NCI-H1417 treated with DMSO at 0.1 percent for 48 hours (cell line): ENCODE results near the gene TDRD15.
"Not testable (repeated sequence)": the region's sequence is repeated elsewhere in the genome, so short reads cannot be mapped to it uniquely, and the experiment has no call there.

Experiments used
- DNase-seq: peaks from one replicate; lab custom pipeline; 2025; lab: John Stamatoyannopoulos, UW

The TDRD15 gene

GRCh38 chr2:21146638-21147037 lies 22.9 kb downstream of the TDRD15 start:
- no peak for DNase-seq

GRCh38 chr2:21148718-21149117 lies 24.9 kb downstream of the TDRD15 start:
- DNase-seq, result no peak

- DNase-seq, result not testable (repeated sequence)
Observed at GRCh38 chr2:21151234-21151633, 27.5 kb downstream of the TDRD15 start.

- DNase-seq, result no peak
Observed at GRCh38 chr2:21155365-21156136, 31.8 kb downstream of the TDRD15 start.

- no peak for DNase-seq
Observed at GRCh38 chr2:21161122-21161521, 37.4 kb downstream of the TDRD15 start.

- DNase-seq, result no peak
Observed at GRCh38 chr2:21161832-21162614, 38.3 kb downstream of the TDRD15 start.

GRCh38 chr2:21162615-21162878 lies 38.8 kb downstream of the TDRD15 start:
- no peak for DNase-seq

GRCh38 chr2:21163213-21163612 lies 39.4 kb downstream of the TDRD15 start:
- no peak for DNase-seq

- DNase-seq, result no peak
Observed at GRCh38 chr2:21165350-21165749, 41.6 kb downstream of the TDRD15 start.

GRCh38 chr2:21175895-21176646 lies 52.3 kb downstream of the TDRD15 start:
- no peak for DNase-seq

GRCh38 chr2:21181957-21182356 lies 58.2 kb downstream of the TDRD15 start:
- DNase-seq, result no peak

GRCh38 chr2:21183306-21183705 lies 59.5 kb downstream of the TDRD15 start:
- DNase-seq, result no peak

GRCh38 chr2:21183726-21184125 lies 60.0 kb downstream of the TDRD15 start:
- no peak for DNase-seq

GRCh38 chr2:21191535-21191934 lies 67.8 kb downstream of the TDRD15 start:
- DNase-seq, result no peak
